IPS-NIHi11 (cell line): Measurements from ENCODE around the gene PLPPR4.
"Not testable (repeated sequence)": the region's sequence is repeated elsewhere in the genome, so short reads cannot be mapped to it uniquely, and the experiment has no call there.

Experiments used
- DNase-seq: peaks from one replicate; pipeline ENCODE4 v3.0.0; 2012; ENCODE audit warnings: mixed read lengths, low spot score

PLPPR4 gene

DNA sequence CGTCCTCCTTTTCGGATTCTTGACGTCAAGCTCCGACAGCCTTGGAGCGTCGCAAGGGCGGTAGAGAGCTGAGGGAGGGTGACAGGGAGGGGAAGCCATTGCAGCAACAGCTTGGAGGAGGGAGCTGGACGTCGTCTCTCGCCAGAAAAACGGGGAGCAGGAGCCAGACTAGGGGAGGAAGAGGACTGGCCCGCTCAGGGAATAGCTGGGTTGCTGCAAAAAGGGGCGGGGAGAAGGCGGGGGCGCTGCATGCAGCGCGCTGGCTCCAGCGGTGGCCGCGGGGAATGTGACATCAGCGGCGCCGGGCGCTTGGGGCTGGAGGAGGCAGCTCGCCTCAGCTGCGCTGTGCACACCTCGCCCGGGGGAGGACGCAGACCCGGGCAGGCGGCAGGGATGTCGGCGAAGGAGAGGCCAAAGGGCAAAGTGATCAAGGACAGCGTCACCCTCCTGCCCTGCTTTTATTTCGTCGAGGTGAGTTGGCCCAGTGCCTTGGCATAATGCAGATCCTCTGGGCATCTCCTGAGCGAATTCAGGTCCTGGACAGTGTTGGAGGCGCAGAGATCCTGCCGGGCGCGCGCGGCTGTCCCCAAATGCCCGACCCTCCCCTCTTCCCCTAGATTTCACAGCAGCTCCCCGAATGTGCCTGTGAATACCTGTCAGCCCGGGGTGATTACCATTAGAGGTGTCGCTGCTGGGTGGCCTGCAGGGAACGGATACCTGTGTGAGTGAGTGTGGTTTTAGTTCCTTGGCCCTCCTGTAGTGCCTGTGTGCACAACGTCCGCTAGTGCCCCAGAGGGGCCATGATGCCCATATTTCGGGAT, at the start of gene PLPPR4:
Gene PLPPR4 (plus strand): TSS at position 292 of the 821 bp plus-strand sequence. CDS start 102 bp downstream, at position 394.
- peak; percentile 81 for DNase-seq

DNA sequence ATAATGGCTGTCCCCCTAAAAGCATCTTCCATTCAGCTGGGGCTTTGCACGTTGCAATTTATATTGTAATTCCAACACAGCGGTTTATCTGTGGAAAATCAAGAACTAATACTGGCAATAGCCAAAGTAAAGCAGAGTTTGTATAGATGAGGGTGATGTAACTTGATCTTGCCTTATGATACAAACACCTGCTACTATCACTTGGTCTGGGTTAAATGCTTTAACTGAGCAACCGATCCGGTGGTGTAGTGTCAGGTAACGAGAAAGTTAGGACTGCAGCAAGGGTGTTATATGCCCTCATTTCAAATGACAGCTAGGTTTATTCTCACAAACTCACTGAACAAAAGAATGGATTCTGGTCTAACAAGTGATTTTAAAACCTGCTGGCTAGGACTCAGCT, 47.3 kb upstream of the PLPPR4 start:
- DNase-seq: no peak

GRCh38 chr1:99217599-99217998, 46.7 kb upstream of the PLPPR4 start:
- peak; percentile 13 for DNase-seq

DNA sequence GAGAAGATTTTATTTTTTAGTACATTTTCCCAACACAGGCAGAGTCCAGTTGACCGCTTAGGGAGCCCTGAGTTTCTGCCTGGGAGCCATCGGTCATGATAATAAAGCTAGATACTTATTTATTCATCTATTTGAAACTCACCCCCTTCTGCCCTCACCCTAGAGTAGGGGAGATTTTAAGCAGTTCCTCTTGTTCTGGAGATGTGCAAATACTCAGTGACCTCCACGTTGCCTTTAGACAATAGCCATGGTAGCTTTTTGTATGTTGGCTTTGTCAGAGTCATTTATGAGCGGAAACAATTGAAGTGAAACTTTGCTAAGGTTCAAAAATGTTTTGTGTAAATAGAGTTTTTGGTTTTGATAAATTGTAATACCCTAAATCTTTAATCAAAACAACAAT, 45.7 kb upstream of the PLPPR4 start:
- no peak for DNase-seq

GRCh38 chr1:99218999-99219398, 45.3 kb upstream of the PLPPR4 start:
- no peak for DNase-seq

- no peak for DNase-seq
These were observed 37.0 kb upstream of the PLPPR4 start for GRCh38 chr1:99227056-99227897.

DNA sequence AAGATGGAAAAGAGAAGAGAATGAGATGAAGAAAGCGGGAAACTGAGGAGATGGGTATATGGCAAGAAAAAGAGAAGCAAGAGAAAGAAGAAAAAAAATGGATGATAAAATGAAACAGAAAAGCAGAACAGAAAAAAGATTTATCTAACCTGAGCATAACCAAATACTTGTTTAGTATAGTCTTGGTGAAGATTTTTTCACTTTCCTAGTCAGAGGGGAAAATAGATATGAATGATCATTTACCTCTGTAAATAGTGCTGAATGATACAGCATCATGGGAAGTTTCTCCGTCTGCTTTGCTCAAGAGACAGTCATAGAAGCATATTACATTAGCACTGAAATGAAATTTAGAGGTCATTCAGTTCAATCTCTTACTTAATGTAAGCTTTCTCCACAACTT, 36.1 kb upstream of the PLPPR4 start:
- no peak for DNase-seq

GRCh38 chr1:99229122-99229521, 35.2 kb upstream of the PLPPR4 start:
- DNase-seq: no peak

DNA sequence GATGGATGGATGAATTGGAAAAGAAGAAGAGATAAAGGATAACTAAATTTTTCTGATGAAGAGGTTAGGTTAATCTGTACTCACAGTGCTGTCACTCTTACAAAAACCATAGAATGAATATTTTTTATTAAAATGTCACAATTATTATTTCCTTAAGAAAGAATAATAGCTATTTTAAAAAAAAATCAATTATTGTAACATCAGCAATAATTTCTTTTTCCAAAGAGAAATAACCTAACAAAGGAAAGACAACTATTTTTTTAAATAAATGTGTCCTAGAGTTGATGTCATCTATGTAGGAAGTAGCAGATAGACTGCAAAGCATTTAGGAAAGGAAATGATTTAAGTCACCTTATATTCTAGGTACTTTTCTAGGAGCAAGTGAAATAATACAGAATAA, 33.6 kb upstream of the PLPPR4 start:
- no peak for DNase-seq

- DNase-seq: no peak
These were observed 32.1 kb upstream of the PLPPR4 start for GRCh38 chr1:99232172-99232571.

DNA sequence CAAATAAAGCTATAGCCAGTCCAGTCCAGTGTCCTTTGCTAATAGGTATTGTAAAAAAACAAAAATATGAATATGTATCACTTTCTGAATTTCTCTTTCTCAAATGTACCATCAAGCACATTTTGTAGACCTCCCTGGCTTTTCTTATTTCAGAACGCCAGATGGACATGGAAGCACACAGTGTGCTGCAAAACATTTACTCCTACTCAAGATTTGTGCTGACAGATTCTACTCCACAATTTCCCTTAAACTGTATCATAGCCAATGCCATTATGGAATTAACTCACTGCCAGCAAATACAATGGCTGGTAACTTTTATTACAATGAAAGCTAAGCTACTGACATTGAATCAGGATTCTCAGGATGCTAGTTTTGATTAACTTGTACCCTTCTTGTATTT, 30.8 kb upstream of the PLPPR4 start:
- DNase-seq: no peak

- no peak for DNase-seq
These were observed 27.5 kb upstream of the PLPPR4 start for GRCh38 chr1:99236756-99237155.

DNA sequence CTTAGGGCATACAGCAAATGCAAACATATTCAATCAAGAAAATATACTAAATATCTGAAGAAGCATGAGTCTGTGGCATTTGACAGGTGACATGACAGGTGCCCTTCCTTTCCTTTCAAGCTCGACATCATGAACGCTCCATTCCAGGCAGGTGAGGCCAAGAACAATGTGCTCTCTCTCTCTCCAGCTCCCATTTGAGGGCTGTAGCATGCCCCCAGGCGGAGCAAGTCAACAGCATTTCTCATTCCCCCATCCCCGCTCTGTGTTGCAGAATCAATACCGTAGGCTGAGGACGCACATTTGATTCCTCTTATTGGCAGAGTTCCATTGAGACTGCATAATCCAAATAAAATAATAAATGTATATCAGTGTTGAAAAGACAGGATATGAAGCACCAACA, 24.6 kb upstream of the PLPPR4 start:
- no peak for DNase-seq

- DNase-seq: no peak
These were observed 23.7 kb upstream of the PLPPR4 start for GRCh38 chr1:99240621-99241020.

GRCh38 chr1:99246152-99246551, 18.1 kb upstream of the PLPPR4 start:
- DNase-seq: no peak

DNA sequence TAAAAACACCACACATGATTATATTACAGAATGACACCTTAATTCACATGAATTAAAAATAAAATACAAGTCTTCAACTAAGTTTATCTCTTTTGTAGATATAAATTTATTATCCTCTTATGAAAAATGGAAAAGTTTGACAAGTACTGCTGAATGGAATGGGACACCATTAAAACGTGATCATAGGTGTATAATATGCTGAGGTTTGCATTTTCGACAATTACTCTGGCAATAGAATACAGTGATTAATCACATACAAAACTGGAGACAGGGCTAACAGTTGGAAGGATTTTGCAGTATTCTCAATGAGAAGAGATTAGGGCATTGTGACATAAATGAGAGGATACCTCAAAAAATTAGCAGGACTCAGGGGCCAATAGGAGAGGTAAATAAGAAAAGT, 17.1 kb upstream of the PLPPR4 start:
- no peak for DNase-seq

DNA sequence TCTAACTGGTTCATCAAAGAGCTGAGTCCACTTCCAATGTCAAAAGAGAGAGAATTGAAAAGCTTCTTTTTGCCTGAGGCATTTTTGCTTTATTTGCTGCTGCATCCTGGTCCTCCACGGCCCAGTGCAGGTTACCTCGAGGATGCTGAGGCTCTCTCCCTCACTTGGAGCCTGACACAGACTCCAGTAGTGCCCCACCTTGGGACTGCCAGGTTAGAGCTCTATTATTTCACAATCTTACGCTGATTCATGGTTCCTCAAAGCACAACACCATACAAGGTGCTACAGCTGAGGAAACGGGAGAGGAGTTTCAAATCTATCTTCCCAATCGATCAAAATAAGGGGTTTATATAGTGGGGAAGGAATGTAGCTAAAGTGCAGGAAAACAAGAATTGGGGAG, 13.6 kb upstream of the PLPPR4 start:
- DNase-seq: no peak

DNA sequence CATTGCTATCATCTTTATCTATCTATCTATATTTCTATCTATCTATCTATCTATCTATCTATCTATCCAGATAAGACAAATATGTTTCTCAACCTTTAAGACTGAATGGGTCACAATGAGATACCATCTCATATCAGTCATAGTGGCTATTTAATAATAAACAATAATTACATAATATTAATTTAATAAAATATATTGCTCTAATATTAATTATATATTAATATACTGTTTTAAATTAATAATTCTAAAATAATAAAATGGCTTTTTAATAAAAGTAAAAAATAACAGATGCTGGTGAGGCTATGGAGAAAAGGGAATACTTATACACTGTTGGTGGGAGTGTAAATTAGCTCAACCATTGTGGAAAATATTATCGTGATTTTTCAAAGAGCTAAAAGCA, 13.0 kb upstream of the PLPPR4 start:
- DNase-seq: no peak

DNA sequence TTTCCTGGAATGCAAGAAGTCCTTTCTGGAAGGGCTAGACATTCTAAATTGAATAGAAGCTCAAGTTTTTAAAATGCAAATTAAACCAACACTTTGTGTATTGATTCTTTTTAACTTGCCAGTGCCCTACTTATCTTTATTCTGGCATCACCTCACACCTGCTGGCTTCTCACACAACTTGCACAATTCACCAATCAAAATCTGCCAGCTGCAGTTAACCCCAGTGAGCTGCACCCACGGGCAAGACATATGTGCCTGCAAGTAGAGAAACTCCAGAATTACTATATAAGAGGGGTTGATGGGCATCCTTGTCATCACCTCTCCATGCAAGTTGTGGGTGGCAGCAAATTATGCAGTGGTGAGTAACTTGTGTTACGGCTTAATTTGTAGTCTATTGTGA, 11.7 kb upstream of the PLPPR4 start:
- DNase-seq: no peak

DNA sequence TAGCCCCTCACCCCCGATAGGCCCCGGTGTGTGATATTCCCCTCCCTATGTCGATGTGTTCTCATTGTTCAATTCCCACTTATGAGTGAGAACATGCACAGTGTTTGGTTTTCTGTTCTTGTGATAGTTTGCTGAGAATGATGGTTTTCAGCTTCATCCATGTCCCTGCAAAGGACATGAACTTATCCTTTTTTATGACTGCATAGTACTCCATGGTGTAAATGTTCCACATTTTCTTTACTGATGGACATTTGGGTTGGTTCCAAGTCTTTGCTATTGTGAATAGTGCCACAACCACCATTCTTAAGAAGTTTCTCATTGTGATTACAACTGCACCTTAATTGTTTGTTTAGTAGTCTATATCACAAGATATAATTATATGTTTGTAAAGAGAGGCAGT, 3.9 kb upstream of the PLPPR4 start:
- not testable (repeated sequence) for DNase-seq

- no peak for DNase-seq
These were observed 832 bp downstream of the PLPPR4 start for GRCh38 chr1:99265124-99265523.

DNA sequence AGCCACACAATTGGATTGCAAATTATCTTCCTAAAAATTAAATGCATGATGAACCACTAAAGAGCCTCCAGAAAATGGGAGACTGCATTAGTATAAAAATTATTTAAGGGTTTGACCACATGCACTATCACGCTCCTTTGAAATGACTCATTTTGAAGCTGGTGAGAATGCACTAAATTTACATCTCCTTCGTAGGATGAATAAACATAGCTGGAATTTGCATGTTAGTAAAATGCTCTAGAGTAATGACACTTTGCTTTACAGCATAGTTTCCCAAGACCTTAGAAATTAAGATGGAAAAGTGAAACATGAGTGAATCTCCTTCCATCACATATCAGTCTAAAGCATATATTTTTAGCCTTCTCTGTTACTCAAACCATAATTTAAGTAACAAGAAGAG, 2.4 kb downstream of the PLPPR4 start:
- DNase-seq: no peak

GRCh38 chr1:99268021-99268420, 3.7 kb downstream of the PLPPR4 start:
- DNase-seq: no peak
